Osteoblast (primary cell): ENCODE data around the gene SLC25A25. TPM values are rescaled to one million over a fixed set of nuclear protein-coding genes. Genes with fewer than 3 reads are reported as not detected.

Source experiments
- DNase-seq: peaks from one replicate; pipeline ENCODE4 v3.0.0; 2011; ENCODE audit warnings: low spot score, mixed read lengths; ENCODE audit not compliant: insufficient read length; ENCODE audit errors: missing footprints
- H2AFZ ChIP-seq: 2 replicates; pipeline ENCODE4 v1.6.0; 2011; ENCODE audit warnings: mild to moderate bottlenecking, low read length
- H3K27ac ChIP-seq: 2 replicates; pipeline ENCODE4 v1.5.1; 2011; ENCODE audit warnings: mild to moderate bottlenecking, low read depth, low read length, moderate library complexity
- H3K27me3 ChIP-seq: 2 replicates; pipeline ENCODE4 v1.6.0; 2012; ENCODE audit warnings: mild to moderate bottlenecking, control low read depth, inconsistent platforms, low read length, moderate library complexity; ENCODE audit not compliant: insufficient read depth
- H3K36me3 ChIP-seq: 2 replicates; pipeline ENCODE4 v1.5.1; 2011; ENCODE audit warnings: mild to moderate bottlenecking, low read length, control low read depth, moderate library complexity; ENCODE audit not compliant: insufficient read depth
- H3K4me1 ChIP-seq: 2 replicates; pipeline ENCODE4 v1.5.1; 2011; ENCODE audit warnings: mild to moderate bottlenecking, low read length, control low read depth, moderate library complexity; ENCODE audit not compliant: insufficient read depth
- H3K4me2 ChIP-seq: 2 replicates; pipeline ENCODE4 v1.6.0; 2011; ENCODE audit warnings: mild to moderate bottlenecking, low read length; ENCODE audit not compliant: insufficient read depth
- H3K4me3 ChIP-seq: fragments of 200-600 bp; sonication (generic); 3 replicates; pipeline ENCODE4 v1.5.1; 2012; ENCODE audit warnings: mild to moderate bottlenecking, low read length, inconsistent platforms; ENCODE audit not compliant: insufficient read depth
- H3K79me2 ChIP-seq: 2 replicates; pipeline ENCODE4 v1.6.0; 2012; ENCODE audit warnings: mild to moderate bottlenecking, low read length, control low read depth, inconsistent platforms; ENCODE audit not compliant: insufficient read depth
- H3K9me3 ChIP-seq: 2 replicates; pipeline ENCODE4 v1.5.1; 2011; ENCODE audit warnings: low read depth, low read length, control low read depth
- H4K20me1 ChIP-seq: 2 replicates; pipeline ENCODE4 v1.6.0; 2012; ENCODE audit warnings: mild to moderate bottlenecking, low read length, control low read depth; ENCODE audit not compliant: insufficient read depth
- CTCF ChIP-seq: IDR thresholded peaks from 2 replicates; pipeline ENCODE4 v1.5.1; 2011; ENCODE audit warnings: mild to moderate bottlenecking, low read depth, low read length, moderate library complexity; ENCODE audit errors: extremely low read depth
- total RNA-seq: library from RNA; depleted of rRNA; stranded (reverse); fragments of >200 nt; gene quantifications from 2 replicates; pipeline ENCODE4 v1.2.3, GENCODE V29; 2012

SLC25A25 gene
- total RNA-seq, 1 donor: 13.4 TPM

- peak overlapping the region; percentile 87 for H3K27ac ChIP-seq
- peaks cover 4% of the 10 kb centered on the region for H4K20me1 ChIP-seq
- H3K4me1 ChIP-seq: peaks cover 35% of the 10 kb centered on the region
- H3K9me3 ChIP-seq: no peaks in the 10 kb centered on the region
- H3K79me2 ChIP-seq: peaks cover 84% of the 10 kb centered on the region
- DNase-seq: no peak
- H2AFZ ChIP-seq: no peak overlapping the region
- peak overlapping the region; percentile 29 for H3K4me3 ChIP-seq
- no peaks in the 10 kb centered on the region for H3K27me3 ChIP-seq
- peak overlapping the region; percentile 63 for H3K4me2 ChIP-seq
- TF ChIP-seq CTCF: no peak
- H3K36me3 ChIP-seq: no peaks in the 10 kb centered on the region
Observed at GRCh38 chr9:128073253-128073886, 5.3 kb downstream of the SLC25A25 start.

- Histone ChIP-seq H3K4me1 (peaks cover 42% of the 10 kb centered on the region), H3K4me3 (no peak overlapping the region), H3K9me3 (no peaks in the 10 kb centered on the region), H2AFZ (no peak overlapping the region), H3K4me2 (no peak overlapping the region), H3K27me3 (no peaks in the 10 kb centered on the region), H3K36me3 (no peaks in the 10 kb centered on the region), H3K27ac (no peak overlapping the region), H3K79me2 (peaks cover 75% of the 10 kb centered on the region), H4K20me1 (peaks cover 7% of the 10 kb centered on the region)
- no peak for TF ChIP-seq CTCF
- DNase-seq: no peak
Observed at GRCh38 chr9:128077847-128078503, 9.9 kb downstream of the SLC25A25 start.

- peaks cover 35% of the 10 kb centered on the region for H3K4me1 ChIP-seq
- peak; percentile 83 for DNase-seq
- no peaks in the 10 kb centered on the region for H3K9me3 ChIP-seq
- peaks cover 70% of the 10 kb centered on the region for H3K79me2 ChIP-seq
- H3K27ac ChIP-seq: no peak overlapping the region
- H2AFZ ChIP-seq: no peak overlapping the region
- peaks cover 7% of the 10 kb centered on the region for H4K20me1 ChIP-seq
- no peaks in the 10 kb centered on the region for H3K27me3 ChIP-seq
- no peak for TF ChIP-seq CTCF
- H3K4me2 ChIP-seq: no peak overlapping the region
- no peak overlapping the region for H3K4me3 ChIP-seq
- H3K36me3 ChIP-seq: no peaks in the 10 kb centered on the region
Observed at GRCh38 chr9:128078504-128079434, 10.7 kb downstream of the SLC25A25 start.
